ENCODE results near the gene EIF2S3.

GRCh38 chrX:24079411-24079810, 24.7 kb downstream of the EIF2S3 start:
- TF ChIP-seq CTCF (IDR thresholded peaks at IDR 0.05) (no peak), POLR2A (IDR thresholded peaks at IDR 0.05) (no peak)

Measured in Peyer's patch (tissue), 4 donors.